Measurements from ENCODE around the gene ELOB.
A peak's percentile ranks its signal among the peaks of the same experiment; 100 is the strongest.

ELOB gene

GRCh38 chr16:2775765-2776499, 1.1 kb downstream of the ELOB start:
- Histone ChIP-seq H3K4me1 (ENCODE audit: low read depth, poor library complexity, severe bottlenecking) (peaks cover 36% of the 10 kb centered on the region), H3K4me2 (peak overlapping the region; percentile 98), H3K4me3 (IDR thresholded peaks at IDR 0.05; ENCODE audit: insufficient read depth, low read depth, low read length) (no peak overlapping the region), H2AFZ (ENCODE audit: low read depth) (peak overlapping the region; percentile 67; the same call in 1 of the 2 replicates), H3K36me3 (ENCODE audit: insufficient read depth) (no peaks in the 10 kb centered on the region), H3K79me2 (ENCODE audit: insufficient read depth, low read depth) (peaks cover 27% of the 10 kb centered on the region), H3K9ac (peak overlapping the region; percentile 57; the same call in 1 of the 2 replicates), H4K20me1 (ENCODE audit: insufficient read depth) (no peaks in the 10 kb centered on the region), H3K27me3 (ENCODE audit: insufficient read depth, low read depth) (no peaks in the 10 kb centered on the region), H3K27ac (no peak overlapping the region)
- no peak for TF ChIP-seq CTCF (conservative IDR thresholded peaks at IDR 0.05; ENCODE audit: low read depth, low read length)

GRCh38 chr16:2775131-2775716, 1.9 kb downstream of the ELOB start:
- Histone ChIP-seq H4K20me1 (ENCODE audit: insufficient read depth) (no peaks in the 10 kb centered on the region), H3K27me3 (ENCODE audit: insufficient read depth, low read depth) (no peaks in the 10 kb centered on the region), H3K79me2 (ENCODE audit: insufficient read depth, low read depth) (peaks cover 27% of the 10 kb centered on the region), H3K4me1 (ENCODE audit: low read depth, poor library complexity, severe bottlenecking) (peaks cover 36% of the 10 kb centered on the region), H3K4me2 (peak overlapping the region; percentile 98; the same call in 1 of the 2 replicates), H3K9ac (no peak overlapping the region), H3K36me3 (ENCODE audit: insufficient read depth) (no peaks in the 10 kb centered on the region), H3K4me3 (IDR thresholded peaks at IDR 0.05; ENCODE audit: insufficient read depth, low read depth, low read length) (no peak overlapping the region), H3K27ac (no peak overlapping the region), H2AFZ (ENCODE audit: low read depth) (no peak overlapping the region)
- TF ChIP-seq CTCF (conservative IDR thresholded peaks at IDR 0.05; ENCODE audit: low read depth, low read length): no peak

- TF ChIP-seq CTCF (conservative IDR thresholded peaks at IDR 0.05; ENCODE audit: low read depth, low read length): no peak
- H3K27ac ChIP-seq: no peak overlapping the region; the same call in 1 of the 2 replicates
Measured at GRCh38 chr16:2774161-2774891, 2.8 kb downstream of the ELOB start.

GRCh38 chr16:2773188-2773968, 3.7 kb downstream of the ELOB start:
- Histone ChIP-seq H3K4me2 (peak overlapping the region; percentile 7; the same call in 1 of the 2 replicates), H3K27ac (no peak overlapping the region; the same call in 1 of the 2 replicates), H3K27me3 (ENCODE audit: insufficient read depth, low read depth) (no peaks in the 10 kb centered on the region), H3K9ac (no peak overlapping the region), H3K79me2 (ENCODE audit: insufficient read depth, low read depth) (peaks cover 23% of the 10 kb centered on the region), H2AFZ (ENCODE audit: low read depth) (no peak overlapping the region), H3K4me1 (ENCODE audit: low read depth, poor library complexity, severe bottlenecking) (peaks cover 33% of the 10 kb centered on the region), H3K4me3 (IDR thresholded peaks at IDR 0.05; ENCODE audit: insufficient read depth, low read depth, low read length) (no peak overlapping the region), H3K36me3 (ENCODE audit: insufficient read depth) (peaks cover 5% of the 10 kb centered on the region; the same call in 1 of the 2 replicates), H4K20me1 (ENCODE audit: insufficient read depth) (no peaks in the 10 kb centered on the region)
- no peak for TF ChIP-seq CTCF (conservative IDR thresholded peaks at IDR 0.05; ENCODE audit: low read depth, low read length)

More at GRCh38 chr16:2774161-2774891, 2.8 kb downstream of the ELOB start:
- Histone ChIP-seq H3K4me2 (peak overlapping the region; percentile 7; the same call in 1 of the 2 replicates), H3K4me1 (ENCODE audit: low read depth, poor library complexity, severe bottlenecking) (peaks cover 36% of the 10 kb centered on the region), H3K27me3 (ENCODE audit: insufficient read depth, low read depth) (no peaks in the 10 kb centered on the region), H4K20me1 (ENCODE audit: insufficient read depth) (no peaks in the 10 kb centered on the region), H2AFZ (ENCODE audit: low read depth) (no peak overlapping the region), H3K79me2 (ENCODE audit: insufficient read depth, low read depth) (peaks cover 27% of the 10 kb centered on the region), H3K36me3 (ENCODE audit: insufficient read depth) (peaks cover 1% of the 10 kb centered on the region; the same call in 1 of the 2 replicates), H3K4me3 (IDR thresholded peaks at IDR 0.05; ENCODE audit: insufficient read depth, low read depth, low read length) (no peak overlapping the region), H3K9ac (no peak overlapping the region)
